GM19467 (cell line): ENCODE measurements around the gene ATP1A1.

Experiments
- ATAC-seq: cut with Tn5 transposase; IDR thresholded peaks from one replicate; pipeline ENCODE4 v1.9.1; 2021; ENCODE audit warnings: mild to moderate bottlenecking, moderate library complexity; ENCODE audit not compliant: unreplicated experiment

ATP1A1 gene

DNA sequence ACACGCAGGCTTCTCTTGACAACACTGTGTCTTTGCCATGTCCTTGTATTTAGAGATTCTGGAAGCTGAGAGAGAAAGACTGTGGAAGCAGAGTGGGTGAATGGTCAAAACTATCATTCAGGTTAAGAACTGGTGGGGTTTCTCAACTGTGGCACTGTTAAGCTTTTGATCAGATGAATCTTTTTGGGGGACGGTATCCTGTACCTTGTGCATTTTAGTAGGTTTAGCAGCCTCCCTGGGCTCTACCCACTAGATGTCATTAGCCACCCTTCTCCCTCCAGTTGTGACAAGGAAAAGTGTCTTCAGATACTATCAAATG is 39.4 kb downstream of the ATP1A1 start:
- no peak for ATAC-seq

DNA sequence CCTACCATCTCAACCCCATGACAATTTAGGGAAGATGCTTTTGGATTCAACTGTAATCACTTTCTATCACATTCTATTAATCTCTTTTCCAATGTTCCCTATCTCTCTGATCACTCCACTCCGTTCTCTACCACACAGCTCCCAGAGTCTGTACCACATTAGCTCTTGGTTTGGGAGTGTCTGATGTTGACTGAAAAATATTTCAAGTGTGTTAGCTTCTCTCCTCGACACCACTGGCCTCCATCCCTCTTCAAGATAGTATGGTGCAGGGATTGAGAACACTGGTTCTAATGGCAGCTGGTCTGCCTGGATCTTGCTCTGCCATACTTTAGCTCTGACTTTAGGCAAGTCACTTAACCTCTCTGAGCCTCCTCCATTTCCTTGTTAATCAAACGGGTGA is 39.9 kb downstream of the ATP1A1 start:
- no peak for ATAC-seq

DNA sequence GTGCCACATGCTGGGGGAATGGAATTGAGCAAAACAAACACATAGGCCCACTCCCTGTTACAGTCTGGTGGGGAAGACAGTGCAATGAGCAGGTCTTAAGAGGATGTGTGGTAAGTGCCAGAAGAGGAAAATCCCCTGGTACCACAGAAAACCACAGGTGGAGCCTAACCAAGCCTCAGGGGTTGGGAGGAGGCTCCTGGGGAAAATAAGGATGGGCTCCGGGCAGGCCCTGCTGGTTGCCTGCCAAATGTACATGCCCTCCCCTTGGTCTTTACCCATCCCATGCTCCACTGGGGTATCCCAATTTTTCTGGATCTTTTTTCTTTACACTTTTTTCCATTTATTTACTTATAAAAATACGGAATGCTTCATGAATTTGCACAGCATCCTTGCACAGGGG is 40.4 kb downstream of the ATP1A1 start:
- ATAC-seq = no peak

DNA sequence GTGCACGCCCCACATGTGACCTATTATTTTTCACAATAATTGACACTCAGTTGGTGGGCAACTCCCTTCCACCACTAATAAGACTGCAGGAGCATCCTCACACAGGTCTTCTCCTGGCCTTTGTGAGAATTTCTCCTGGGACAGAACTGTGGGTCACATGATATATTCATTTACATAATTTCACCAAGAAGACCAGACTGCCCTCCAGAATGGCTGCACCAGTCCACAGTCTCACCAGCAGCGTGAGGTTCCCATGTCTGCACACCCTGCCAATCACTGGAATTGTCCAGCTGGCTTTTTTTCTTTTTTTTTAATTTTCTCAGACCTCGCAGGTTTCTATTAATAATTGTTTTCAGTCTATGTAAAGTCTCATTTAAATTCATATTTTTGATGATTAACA is 41.3 kb downstream of the ATP1A1 start:
- no peak for ATAC-seq

DNA sequence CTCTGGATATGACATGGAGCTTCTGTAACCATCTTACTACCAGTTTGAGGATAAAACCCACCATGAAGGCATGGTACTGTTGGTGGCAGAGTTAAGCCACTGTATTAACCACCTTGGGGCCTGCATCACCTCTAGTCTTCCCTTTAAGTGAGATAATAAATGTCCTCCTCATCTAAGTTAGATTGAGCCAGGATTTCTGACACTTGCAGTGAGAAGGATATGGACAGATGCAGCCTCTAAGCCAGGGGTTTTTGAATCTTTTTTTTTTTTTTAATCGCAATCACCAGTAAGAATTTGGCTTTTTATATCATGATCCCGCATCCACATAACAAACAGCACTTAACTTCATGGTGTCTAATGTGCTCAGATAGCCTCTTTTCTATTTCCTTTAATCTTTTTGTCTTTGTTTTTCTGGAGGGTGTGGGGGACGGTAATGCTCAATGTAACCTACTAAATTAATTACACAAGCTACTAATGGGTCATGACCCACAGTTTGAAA is 42.2 kb downstream of the ATP1A1 start:
- ATAC-seq = no peak

DNA sequence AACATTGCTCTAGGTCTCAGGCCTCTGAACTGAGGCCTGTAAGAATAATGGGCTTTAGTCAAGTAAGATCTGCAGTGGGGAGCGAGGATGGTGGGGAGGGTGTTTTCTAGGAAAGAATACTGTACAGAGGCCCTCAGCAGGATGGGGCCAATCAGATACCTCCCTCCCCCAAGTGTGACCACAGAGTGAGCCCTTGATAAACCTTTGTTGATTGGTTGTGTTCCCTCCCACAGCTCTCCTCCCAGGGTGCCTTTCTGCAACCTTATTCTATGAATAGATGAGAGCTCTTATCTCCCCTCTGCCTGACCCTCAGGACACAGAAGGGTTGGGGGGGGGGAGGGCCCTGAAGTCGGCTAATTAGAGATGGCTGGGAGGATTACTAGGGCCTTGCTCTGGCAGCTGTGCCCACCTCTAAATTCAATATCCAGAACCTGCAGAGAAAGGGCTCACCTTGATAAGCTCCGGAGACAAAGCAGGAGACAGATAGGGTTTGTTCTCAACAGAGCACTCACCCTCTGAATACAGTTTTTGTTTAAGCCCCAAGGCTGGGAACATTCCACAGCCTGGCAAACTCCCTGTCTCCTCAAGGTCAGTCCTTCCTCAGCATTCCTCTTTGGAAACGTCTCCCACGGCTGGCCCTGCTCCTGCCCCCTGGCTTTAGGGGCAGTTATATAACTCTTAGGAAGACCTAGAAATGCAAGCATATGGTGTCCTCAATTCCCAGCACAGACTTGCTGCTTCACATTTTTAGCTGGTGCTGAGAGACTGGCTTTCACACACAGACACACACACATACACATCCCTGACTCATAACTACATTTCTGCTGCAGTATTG is 42.9 kb downstream of the ATP1A1 start:
- no peak for ATAC-seq

DNA sequence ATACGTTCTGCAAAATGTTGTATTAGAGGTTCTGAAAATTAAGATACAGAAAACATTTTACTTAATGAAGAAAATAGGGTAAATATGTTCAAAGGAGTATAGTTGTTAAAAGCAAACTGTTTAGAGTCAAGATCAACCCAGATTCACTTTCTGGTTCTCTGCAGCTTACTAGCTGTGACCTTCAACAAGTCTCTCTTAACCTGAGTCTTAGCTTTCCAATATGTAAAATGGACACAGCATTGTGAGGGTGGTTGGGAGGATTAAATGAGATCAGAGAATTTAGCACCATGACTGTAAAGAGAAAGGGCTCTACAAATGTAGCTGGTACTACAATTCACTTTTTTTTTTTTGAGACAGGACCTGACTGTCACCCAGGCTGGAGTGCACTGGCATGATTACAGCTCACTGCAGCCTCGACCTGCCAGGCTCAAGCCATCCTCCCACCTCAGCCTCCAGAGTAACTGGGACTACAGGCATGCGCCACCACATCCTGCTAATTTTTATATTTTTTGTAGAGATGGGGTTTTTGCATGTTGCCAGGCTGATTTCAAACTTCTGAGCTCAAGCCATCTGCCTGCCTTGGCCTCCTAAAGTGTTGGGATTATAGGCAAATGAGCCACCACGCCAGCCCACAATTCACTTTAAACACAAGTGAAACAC is 43.9 kb downstream of the ATP1A1 start:
- ATAC-seq = no peak

DNA sequence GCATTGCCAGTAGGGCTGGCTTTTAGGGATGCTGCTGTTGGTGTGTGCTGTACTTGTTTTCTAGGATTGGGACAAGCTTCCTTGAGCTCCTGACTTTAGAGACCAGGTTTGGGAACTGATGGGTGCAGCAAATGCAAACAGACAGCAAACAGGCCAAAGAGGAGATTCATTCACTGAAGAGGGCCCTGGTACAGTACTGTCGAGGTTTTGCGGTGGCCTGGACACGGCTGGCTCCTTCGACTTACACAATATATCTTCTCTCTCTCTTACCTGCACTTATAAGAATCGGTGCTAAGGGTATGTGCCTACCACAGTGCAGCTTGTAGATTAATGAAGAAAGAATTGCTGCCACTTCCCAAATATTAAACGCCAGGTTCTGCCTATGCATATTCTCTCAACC is 44.6 kb downstream of the ATP1A1 start:
- no peak for ATAC-seq

DNA sequence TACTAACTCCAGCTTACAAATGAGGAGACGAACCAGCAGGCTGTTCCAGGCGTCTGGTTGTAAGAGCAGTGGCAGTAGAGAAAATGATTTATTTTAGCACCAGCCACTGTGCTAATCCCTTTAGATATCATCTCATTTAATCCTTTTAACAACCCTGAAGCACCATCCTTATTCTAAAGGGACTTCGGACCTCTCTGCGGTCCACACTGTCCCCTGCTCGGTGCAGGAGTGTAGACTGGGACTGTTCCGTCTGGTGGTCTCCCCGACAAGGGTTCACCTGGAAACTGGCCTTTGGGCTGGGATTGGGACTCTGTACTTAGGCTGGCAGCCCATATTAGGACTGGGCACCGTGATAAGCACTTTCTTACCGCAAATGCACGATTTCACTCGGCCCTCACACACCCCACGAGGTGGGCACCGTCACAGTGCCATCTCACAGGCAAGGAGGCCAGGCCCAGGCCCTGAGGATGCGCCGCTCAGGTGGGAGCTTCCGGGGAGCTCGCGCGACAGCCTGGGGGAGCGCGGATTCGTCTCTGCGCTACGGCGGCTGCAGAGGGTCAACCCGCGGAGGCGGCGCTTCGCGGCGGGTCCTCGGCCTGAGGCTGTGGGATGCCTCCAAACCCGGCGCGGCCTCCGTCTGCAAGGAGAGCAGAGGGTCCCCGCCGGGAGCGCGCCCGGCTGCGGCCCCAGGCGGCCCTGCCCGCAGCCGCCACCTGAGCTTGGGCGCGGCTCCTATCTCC is 45.2 kb downstream of the ATP1A1 start:
- ATAC-seq = peak; percentile 87

DNA sequence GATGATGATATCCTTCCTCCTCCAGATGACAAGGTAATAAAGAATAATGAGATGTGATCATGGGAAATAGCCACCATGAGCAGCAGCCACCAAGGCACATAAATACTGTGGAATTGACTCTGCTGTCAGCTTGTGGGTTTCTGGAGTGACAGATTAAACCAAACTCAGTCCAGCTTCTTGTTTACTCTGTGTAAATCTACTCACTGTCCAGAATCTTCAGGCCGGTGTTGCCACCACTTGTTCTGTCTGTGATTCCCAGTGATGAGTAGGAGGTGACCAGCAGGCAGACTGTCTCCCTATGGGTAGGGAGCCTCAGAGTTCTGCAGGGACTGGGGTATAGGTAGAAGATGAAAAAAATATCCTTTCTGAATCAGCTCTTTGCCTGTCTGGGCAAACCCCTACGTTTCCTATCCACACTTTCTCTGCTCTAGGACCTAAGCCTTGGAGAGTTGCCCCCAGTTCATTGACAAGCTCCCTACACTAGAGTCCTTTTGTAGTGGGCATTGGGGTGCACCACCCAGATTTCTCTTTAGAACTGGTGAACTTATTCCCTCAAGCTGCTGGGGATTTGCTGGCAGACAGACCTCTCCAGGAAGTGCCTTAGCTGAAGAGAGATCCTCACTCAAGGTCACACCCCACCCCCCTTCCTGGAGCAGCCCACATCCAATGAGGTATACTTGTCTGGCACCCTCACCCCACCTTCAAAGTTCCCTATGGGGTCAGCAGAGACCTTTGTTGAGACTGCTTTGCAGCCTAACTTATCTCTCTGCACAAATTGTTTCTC is 47.6 kb downstream of the ATP1A1 start:
- ATAC-seq = no peak

DNA sequence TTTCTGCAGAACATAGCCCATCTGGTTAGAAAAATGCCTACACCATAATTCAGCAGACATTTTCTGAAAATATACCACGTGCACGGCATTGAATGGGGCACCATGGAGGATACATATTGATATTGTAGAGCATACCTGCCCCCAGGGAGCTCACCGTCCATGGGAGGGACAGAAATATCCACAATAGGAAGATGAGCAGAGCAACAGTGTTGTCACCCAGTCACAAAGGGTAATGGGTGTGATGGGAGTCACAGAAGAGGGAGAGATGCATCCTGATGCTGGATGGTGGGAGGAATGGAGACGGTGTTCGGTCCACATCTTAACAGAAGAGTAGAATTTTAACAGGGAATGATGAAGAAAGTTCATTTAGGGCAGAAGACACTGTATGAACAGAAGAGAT is 51.4 kb downstream of the ATP1A1 start:
- ATAC-seq = no peak

DNA sequence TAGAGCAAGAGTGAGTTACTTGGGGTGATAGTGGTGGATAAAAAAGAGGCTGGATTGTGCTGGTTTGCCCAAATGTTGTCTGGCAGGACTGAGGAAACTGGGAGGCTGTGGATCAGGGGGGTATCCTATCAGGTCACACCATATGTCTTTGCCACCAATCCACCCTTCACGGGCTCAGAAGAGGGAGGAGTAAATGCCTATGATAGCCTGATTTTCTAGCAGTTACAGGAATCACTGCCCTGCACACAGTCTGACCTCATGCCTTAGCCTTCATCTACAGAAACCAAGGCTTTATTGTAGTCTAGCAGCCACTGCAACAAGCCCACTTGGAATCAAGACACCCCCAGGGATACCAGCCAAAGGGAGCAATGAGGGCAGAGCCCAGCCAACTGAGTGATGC is 51.8 kb downstream of the ATP1A1 start:
- ATAC-seq = no peak

DNA sequence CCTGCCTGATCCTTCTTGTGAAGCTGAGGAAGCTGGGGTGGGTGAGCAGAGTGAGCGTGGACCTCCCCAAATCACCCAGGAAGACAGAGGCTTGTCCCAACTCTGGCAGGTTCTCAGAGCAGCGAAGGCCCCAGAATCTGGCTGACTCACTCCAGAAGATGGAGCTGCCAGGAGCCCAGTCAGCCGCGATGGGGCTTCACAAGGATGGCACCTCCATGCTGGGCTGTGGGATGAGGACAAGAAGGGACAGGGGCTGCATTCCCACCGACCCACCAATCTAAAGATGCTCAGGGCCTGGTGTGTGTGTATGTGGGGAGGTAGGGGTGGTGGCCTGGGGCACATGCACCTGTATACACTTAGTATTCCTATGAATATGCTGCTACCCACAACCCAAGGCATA is 52.9 kb downstream of the ATP1A1 start:
- no peak for ATAC-seq

DNA sequence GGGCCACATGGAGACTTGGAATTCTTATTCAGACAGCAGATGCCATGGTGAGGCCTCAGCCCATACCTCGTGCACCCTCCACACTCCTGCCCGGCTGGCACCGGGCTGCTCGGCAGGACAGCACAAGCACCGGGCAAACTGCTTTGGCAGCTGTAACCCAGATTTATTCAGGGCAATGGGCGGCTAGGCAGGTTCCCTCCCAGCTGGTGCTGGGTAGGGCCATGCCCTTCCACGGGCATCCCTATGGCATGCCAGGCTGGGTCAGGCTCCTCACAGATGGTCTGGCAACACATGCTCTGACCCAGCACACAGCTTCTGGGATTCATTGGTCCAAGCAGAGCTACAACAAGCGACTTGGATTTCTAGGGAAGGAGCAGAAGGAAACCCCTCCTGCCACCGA is 53.4 kb downstream of the ATP1A1 start:
- no peak for ATAC-seq

DNA sequence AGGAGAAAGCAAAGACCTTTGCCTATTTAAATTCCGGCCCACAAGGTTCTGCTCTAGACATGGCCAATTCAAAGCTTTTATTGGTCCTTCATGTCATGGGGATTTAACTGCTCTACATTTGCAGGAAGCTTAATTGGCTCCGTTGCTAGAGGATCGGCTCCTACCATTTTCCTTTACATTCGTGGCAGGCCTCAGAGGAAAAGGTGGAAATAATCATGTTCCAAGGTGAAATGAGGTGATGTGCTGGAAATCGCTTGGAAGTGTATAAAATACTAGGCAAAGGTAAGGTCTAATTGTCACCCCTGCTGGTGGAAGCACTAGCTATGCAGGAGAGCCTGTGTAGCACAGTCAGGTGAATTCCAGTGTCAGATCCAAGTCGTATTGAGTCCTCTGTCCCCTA is 55.5 kb downstream of the ATP1A1 start:
- ATAC-seq = no peak

DNA sequence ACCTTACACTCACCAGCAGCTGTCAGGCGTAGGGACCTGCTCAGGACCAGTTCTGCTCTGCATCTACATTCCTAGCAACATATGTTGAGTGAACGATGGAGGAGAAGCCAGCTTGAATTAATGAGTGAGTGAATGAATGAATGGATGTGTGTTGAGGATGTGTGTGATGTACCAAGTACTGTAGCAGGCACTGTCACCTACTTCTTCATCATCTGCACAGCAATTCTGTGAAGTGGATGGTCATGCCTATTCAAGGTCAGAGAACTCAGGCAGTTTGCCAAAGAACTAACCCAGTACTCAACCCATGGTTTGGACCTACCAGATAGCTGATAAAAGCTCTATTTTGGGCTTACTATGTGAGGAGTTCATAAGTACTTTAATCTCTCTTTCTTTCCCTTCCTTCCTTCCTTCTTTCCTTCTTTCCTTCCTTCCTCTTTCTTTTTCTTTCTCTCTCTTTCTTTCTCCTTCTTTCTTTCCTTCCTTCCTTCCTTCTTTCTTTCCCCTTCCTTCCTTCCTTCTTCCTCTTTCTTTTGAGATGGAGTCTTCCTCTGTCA is 56.9 kb downstream of the ATP1A1 start:
- ATAC-seq = no peak

DNA sequence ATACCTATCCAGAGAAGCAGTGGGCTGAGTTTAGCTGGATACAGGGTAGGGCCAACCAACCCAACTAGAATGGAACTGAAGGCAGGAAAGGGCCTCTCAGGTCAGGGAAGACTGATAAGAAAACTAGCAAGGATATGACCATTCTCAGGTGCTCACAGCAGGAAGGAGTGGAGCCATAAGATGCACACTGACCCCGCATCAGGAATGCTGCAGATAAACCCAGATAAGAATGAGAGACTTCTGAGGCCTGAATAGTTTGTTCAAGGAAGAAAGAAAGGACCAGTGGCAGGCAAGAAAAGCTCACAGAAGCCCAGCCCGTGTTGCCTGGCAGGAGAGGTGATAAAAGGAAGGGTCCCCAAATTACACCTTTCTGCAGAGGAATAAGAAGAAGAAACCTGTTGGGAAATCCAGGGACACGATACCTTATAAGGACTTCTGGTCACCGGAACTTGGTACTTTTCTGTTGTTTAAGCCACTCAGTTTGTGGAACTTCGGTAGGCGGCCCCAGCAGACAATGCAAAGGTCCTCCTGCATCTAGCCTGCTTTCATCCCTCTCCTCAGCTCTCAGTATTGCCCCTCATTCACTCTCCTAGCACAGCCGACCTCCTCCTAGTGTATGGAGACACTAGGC is 58.9 kb downstream of the ATP1A1 start:
- ATAC-seq = no peak

DNA sequence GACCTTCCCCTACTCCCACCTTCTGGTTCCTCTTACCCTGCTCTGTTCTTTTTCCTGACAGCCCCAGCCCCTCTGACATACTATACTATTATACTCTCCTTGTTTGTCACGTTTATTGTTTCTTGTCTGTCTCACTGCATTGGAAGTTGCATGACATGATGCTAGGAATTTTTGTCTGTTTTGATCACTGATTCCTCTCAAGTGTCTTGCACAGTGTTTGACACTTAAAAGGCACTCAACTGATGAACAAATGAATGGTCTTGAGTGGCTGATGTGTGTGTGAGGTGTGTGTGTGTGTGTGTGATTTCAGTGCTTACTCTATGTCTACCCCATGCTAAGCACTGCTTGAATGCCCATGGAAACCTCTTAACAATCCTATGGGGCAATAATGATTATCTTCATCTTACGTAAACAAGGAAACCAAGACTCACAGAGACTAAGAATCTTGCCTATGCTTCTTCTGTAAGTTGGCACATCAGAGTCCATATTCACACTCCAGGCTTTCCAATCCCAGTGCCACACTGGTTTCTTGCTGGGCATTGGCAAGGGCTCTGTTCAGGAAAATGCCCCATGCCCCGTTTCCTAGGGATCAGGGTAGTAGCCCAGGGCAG is 59.7 kb downstream of the ATP1A1 start:
- no peak for ATAC-seq

DNA sequence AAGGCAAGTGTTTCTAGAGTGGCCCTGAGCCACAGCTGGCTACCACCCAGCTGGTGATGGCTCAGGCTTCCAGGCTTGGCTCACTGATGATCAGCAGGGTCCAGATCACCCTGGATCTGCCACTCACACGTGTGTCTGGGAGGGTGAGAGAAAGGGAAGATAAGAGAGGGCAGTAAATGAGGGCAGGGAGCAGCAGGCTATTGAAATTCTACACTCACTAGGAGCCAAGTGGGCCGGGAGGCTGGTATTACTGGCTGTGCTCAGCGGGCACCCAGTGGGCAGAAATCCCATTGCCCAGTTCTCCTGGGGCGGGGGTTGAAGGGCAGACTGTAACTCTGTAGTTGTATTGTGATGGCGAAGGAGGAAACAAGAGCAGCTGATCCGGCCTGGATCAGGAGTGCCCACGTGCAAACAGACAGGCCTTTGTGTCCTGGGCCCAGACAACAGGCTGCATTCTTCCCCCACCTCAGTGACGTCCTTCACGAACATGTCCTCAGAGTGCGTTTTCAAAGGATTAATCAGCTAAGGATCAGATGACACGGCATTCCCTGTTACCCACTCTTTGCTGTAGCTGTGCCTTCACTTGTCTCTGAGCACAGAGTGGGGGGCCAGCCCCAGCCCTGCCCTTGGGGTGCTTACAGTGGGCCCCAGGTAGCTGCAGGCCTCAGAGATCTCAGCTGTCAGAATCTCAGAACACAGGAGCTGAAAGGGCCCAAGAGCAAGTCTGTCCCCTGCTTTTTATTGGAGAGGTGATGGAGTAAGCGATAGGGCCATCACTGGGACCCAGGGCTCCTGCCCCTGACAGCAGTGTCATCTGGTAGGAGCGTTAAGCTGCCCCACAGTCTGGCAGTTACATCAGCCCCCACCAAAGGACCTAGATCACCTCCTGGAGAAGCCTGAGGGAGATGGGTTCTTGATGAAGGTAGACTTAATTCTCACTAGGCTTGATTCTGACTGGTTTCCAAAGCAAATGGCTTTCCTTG is 60.5 kb downstream of the ATP1A1 start:
- no peak for ATAC-seq
